ENCODE data around the gene FOXO4.

The FOXO4 gene

GRCh38 chrX:71067089-71067488 is 28.6 kb upstream of the FOXO4 start:
- no peak for TF ChIP-seq CTCF (IDR thresholded peaks at IDR 0.05; ENCODE audit: control extremely low read depth, extremely low read depth, low read depth, missing control alignments)
- CTCF ChIA-PET: interaction anchor here (1.0 to 1.1 kb wide), 2 partner anchors 8 to 12 kb away, joined by 3 read pairs; no protein-coding TSS in a partner anchor
- no peak for DNase-seq (ENCODE audit: extremely low spot score)
- POLR2A ChIA-PET: no interaction called here

GRCh38 chrX:71067712-71068043 is 28.0 kb upstream of the FOXO4 start:
- ChIA-PET CTCF (interaction anchor here (1.0 to 1.1 kb wide), 2 partner anchors 9 to 12 kb away, joined by 3 read pairs; no protein-coding TSS in a partner anchor), POLR2A (interaction anchor here (0.6 kb wide), 4 partner anchors 27 to 70 kb away, joined by 3 to 5 read pairs (median 4); no protein-coding TSS in a partner anchor)
- no peak for DNase-seq (ENCODE audit: extremely low spot score)
- TF ChIP-seq CTCF (IDR thresholded peaks at IDR 0.05; ENCODE audit: control extremely low read depth, extremely low read depth, low read depth, missing control alignments): no peak

- peak; percentile 86 for DNase-seq (ENCODE audit: extremely low spot score)
Measured at GRCh38 chrX:71068044-71068918, 27.4 kb upstream of the FOXO4 start, which contains the start of gene SNX12. Gene SNX12, minus strand, starts transcription at chrX:71068334. Its CDS starts 28 bp downstream, at chrX:71068306.

GRCh38 chrX:71070531-71070930 is 25.1 kb upstream of the FOXO4 start:
- no peak for TF ChIP-seq CTCF (IDR thresholded peaks at IDR 0.05; ENCODE audit: control extremely low read depth, extremely low read depth, low read depth, missing control alignments)
- CTCF ChIA-PET: no interaction called here
- POLR2A ChIA-PET: no interaction called here
- no peak for DNase-seq (ENCODE audit: extremely low spot score)

More at GRCh38 chrX:71068044-71068918, 27.4 kb upstream of the FOXO4 start, which contains the start of gene SNX12:
- CTCF ChIA-PET: interaction anchor here (1.0 to 1.1 kb wide), 2 partner anchors 10 to 13 kb away, joined by 3 read pairs; no protein-coding TSS in a partner anchor
- POLR2A ChIA-PET: interaction anchor here (0.6 kb wide), 4 partner anchors 27 to 71 kb away, joined by 3 to 5 read pairs (median 4); no protein-coding TSS in a partner anchor
- TF ChIP-seq CTCF (IDR thresholded peaks at IDR 0.05; ENCODE audit: control extremely low read depth, extremely low read depth, low read depth, missing control alignments): peak; percentile 82

GRCh38 chrX:71081330-71082123 is 14.1 kb upstream of the FOXO4 start:
- no peak for TF ChIP-seq CTCF (IDR thresholded peaks at IDR 0.05; ENCODE audit: control extremely low read depth, extremely low read depth, low read depth, missing control alignments)
- POLR2A ChIA-PET: no interaction called here
- CTCF ChIA-PET: no interaction called here
- DNase-seq (ENCODE audit: extremely low spot score): no peak

- CTCF ChIA-PET: no interaction called here
- POLR2A ChIA-PET: no interaction called here
Measured at GRCh38 chrX:71082124-71082647, 13.5 kb upstream of the FOXO4 start.

More at GRCh38 chrX:71082124-71082647, 13.5 kb upstream of the FOXO4 start:
- TF ChIP-seq CTCF (IDR thresholded peaks at IDR 0.05; ENCODE audit: control extremely low read depth, extremely low read depth, low read depth, missing control alignments): no peak
- no peak for DNase-seq (ENCODE audit: extremely low spot score)
